Measurements from ENCODE around the gene SNCA.

Gene SNCA

DNA sequence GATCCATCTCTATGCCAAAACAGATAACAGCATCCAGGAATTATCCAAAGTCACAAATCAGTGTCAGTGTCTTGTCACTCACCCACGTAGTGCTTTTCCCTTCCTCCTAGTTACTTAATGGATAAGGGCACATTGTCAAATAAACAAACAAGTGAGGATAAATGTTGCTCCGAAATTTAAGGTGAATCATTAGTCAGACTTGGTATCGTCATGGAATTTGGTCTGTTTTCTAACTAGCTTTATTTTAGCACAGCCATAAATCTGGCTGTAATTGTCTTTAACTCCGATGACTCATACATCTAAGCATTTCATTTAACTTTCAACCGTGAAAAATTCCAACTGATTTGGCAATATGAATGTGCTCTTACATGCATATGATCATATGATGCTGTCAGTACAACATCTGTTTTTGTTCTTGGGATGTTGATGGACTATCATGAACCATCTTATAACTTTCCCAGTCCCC, 83.3 kb downstream of the SNCA start:
- no peak for DNase-seq (ENCODE audit: low read depth)

DNA sequence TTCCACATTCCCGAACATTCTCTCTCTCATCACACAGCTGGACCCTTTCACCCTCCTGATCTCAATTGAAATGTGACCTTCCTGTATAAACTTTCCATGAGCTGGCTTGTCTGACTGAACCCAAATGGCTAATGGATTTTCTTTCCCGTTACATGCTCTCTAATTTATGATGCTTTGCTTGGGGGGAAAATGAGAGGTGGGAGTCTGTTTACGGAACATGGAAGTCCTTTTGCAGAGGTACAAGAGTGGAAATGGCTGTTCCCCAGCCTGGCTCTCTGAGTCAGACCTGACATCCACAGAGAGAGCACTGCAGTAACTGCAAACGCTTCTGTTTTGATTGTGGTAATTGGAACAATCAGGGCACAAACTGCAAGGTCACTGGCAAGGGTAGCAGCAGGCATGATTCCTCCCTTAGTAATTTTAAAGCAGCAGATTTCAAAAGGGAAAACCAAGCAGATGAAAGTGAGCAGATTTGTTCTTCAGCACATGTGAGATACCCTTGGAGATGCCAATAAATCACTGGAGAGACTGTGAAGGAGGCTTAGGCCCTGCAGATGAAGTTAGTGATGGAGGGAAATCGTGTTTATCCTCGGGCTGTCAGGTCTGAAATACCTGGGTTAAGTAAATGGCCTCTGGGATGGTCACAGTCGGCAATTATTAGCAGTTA, 83.9 kb downstream of the SNCA start:
- no peak for DNase-seq (ENCODE audit: low read depth)

DNA sequence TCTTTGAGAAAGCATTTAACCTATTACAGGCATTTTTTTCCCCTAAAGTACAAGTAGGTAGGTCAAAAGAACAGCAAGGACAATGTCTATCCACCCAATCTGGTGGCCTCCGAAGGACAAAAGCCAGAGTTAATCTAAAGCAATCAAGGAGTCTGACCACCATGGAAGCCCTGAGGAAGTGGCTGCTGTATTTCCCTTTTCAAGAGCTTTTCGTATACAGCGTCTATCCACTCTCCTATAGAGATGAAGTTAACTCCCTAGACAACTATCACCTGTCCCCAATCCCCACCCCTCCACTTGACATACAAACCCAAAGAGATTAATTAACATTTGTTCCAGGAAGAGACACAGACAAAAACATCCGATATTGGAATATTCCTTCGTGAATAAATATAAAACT, 85.5 kb downstream of the SNCA start:
- DNase-seq (ENCODE audit: low read depth), result no peak

DNA sequence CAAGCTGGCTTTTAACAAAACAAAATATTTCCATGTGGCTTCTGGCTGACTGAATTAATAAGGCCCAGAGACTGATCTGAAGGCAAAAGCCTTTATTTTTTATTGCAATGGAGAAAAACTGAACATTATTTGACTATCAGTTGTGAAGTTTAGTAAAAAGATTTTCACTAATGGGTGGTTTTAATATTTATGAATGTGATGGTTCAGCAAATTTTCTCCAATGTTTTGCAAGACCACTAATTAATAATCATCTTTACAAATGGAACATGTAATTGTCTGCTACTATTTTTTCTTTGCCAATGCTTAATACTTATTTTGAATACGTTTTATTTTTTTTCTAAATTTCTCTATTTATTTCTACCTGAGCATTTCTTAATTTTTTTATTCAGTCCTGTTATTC, 90.6 kb downstream of the SNCA start:
- no peak for DNase-seq (ENCODE audit: low read depth)

DNA sequence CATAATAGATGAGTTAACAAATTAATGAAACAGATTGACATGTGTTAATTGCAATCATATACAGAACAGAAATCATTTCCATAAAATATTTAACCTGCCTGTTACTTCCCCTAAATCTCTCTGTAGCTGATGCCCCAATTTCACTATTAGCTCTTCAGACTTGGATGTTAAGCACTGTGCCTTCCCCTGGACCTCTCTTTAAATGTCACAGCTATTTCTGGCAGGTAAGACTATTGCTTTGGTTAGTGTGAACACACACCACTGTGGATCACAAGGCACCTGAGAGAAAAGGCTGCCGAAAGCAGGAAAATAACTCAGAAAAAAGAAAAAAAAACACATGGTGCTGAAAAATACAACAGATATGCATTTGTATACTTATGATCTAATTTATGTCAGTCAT, 91.3 kb downstream of the SNCA start:
- no peak for DNase-seq (ENCODE audit: low read depth)

DNA sequence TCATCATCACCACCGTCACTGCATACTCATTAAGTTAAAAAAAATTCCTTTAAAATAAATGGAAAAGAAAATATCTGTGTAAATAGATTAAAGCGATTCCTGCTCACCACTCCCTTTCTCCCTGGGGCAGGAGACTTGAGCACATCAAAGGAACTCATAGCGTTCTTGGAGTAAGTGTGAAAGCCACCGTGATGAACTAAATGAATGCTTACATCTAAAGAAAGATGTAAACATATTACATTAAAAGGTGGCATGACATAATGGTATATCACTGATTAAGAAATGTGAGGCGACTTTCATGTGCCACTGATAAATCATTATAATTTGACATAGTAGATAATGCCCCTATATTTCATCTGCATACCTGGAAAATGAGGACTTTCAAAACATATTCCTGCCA, 92.0 kb downstream of the SNCA start:
- no peak for DNase-seq (ENCODE audit: low read depth)

DNA sequence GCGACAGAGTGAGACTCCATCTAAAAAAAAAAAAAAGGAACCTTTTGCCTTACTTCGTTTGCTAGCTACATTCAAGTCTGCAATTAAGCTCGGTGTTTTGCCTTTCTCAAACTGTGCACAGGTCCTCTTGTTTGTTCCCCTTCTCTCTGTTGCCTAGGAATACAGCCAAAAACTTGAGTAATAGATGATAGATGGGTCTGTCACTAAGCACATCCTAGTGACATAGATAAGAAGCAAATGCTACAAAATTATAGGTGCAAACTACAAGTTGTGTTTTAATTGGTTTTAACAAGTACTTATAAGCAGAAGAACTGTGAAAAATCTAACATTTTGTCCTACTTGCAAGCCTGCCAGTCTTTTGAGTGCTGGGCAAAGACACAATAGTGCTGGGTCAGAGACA, 95.2 kb downstream of the SNCA start:
- no peak for DNase-seq (ENCODE audit: low read depth)

DNA sequence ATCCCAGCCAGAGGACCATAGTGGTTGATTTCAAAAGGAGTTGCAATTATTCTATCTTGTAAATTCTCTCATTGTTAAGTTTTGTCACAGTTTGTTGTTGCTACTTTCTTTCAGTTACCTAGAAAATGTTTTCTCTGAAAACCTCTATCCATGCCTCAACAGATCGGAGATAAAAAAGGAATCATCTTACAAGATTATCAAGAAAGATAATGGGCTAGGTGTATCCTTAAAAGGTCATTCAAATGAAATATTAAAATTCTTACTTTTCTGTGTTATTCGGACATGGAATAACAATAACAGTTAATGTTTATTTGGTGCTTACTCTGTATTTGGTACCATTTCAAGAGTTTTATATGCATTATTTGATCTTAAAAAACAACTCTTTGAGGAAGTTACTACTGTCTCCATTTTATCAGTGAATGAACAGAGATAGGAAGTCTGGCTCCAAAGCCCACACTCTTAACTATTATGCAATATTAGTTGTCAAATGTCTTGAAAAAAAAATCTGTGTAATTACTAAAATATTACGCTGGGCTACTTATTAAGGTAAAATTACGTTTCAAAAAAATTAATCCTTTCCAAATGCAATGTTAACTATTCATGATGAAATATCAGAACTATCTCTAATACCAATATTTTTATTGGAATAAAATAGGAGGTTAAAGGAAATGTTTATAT, 97.5 kb downstream of the SNCA start:
- no peak for DNase-seq (ENCODE audit: low read depth)

DNA sequence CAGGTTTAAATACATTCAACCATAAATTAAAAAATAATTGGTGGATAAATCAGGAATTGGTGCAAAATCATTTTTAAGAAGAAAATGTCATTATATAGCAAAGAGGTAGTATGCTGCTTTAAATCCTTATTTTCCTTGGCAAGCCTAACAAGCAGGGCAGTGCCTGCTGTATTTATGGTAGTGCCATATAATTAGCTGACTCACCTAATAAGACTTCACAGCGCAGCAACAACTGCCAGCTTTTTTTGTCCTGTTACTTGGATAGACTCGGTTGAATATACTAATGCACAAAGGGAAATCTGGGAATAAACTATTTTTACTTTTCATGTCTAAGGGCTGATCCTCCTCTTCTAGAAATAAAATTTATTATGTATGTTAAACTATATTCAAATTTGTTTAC, 99.1 kb downstream of the SNCA start:
- no peak for DNase-seq (ENCODE audit: low read depth)

DNA sequence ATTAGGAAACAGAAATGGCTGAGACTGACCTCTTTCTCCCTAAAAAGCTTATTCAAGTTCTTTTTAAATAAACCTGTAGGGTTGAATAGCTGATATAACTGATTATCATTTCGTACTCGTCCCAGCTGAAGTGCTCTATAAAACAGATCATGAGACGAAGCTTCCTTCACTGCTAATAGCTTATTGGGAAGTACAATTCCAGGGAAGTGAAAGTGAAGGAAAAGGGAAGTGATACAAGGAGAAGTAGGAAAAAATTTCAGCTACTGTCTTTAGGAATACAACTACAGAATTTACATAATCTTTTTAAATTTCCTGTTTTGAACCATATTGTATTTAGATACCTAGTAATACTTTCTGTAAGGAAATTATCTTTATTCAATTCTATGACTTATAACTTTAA, 103.0 kb downstream of the SNCA start:
- no peak for DNase-seq (ENCODE audit: low read depth)

DNA sequence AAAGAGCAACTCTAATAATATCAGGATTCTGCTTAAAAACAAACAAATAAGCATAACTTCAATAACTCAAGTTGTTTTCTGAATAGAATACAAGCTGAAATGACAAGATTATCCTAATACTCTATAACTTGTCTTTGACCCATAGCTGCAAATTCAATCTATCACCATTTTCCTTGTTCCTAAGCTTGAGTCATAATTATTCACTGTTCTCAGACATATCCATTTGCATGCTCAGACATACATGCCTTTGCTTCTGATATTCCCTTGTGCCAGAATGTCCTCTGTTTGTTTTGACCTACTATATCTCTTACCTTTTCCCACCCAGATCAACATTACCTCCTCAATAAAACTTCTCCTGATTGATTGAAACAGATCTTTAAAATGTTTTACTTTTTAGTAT, 109.7 kb downstream of the SNCA start:
- DNase-seq (ENCODE audit: low read depth), result no peak

DNA sequence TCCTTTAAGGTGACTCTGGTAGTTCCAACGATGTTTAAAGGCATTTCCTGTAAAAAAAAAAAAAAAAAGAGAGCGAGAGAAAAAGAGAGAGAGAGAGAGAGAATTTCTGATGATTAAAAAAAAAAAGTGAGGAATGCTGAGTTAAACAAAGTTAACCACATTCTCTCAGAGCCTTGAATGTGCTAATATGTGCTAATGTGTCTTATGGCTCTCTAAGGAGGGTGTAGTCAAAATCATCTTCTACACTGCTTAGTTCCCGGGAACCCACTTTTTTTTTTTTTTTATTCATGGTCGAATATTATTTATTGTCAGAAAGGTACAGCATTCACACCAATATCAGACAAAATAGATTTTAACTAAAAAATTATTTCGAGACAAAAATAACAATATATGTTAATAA, 111.7 kb downstream of the SNCA start:
- no peak for DNase-seq (ENCODE audit: low read depth)

DNA sequence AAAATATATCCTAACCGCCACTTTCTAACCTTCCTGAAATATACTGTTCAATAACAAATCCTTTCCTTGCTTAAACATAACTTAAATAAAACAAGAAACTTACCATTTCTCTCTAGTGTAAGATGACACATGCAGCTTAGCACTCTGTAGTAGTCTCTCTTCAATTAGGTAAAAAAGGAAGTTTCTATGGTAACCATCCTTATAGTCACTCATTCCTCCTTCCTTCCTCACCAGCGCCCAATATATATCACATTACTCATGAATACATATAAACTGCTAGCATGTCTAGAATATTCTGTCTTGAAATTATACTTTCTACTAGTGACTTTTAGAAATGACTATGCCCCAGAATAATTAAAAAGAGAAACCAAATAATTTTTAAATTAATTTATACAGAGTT, 112.2 kb downstream of the SNCA start:
- DNase-seq (ENCODE audit: low read depth), result no peak

DNA sequence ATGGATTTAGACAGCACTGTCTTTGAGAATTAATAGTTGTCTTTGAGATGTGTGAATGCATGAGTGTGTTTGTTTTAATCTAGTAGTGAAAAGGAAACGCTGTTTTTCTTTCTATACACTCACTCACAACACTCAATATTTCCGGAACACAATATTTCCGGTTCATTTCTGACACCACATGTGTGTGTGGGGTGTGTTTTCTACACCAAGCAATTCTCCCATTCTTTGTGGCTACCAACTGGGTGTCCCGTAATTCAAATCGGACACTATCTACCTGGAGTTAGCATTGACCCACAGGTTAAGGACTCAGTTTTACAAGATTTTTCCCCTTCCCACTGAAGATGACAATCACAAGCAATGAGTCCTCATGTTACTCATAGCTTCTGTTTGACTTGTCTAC, 113.9 kb downstream of the SNCA start:
- no peak for DNase-seq (ENCODE audit: low read depth)

DNA sequence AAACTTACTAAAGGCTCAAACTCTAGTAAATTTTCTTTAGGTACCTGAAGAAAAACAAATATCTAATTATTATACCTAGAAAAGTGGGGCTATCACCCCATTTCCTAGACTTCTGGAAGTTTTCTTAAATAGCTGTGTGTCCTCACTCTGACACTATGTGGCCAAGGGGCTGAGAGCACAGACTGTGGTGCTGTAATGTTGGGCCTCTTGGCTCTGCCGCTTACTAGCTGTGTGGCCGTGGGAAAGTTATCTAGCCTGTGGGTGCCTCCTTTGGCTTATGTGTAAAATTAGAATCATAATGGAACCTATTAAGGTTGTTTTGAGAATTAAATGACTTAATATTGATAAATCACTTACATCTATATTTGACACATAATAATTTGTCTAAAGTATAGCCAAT, 114.4 kb downstream of the SNCA start:
- no peak for DNase-seq (ENCODE audit: low read depth)

DNA sequence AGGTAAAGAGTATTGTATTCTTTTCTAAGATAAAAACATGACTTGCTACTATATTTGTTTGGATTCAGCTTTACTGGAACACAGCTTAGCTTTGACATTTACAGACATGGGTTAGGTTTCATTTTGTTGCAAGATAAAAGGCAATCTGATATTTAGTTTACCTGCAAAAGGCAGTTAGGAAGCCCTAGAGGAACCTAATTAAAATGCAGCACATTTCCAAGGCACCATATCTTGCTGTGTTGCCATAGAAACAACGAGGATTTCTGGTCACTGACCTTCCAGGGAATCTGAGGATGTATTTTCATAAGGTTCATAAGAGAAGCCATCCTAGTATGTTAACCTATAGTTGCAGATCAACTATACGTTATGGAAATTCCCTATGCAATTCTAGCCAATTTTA, 116.0 kb downstream of the SNCA start:
- DNase-seq (ENCODE audit: low read depth), result no peak

DNA sequence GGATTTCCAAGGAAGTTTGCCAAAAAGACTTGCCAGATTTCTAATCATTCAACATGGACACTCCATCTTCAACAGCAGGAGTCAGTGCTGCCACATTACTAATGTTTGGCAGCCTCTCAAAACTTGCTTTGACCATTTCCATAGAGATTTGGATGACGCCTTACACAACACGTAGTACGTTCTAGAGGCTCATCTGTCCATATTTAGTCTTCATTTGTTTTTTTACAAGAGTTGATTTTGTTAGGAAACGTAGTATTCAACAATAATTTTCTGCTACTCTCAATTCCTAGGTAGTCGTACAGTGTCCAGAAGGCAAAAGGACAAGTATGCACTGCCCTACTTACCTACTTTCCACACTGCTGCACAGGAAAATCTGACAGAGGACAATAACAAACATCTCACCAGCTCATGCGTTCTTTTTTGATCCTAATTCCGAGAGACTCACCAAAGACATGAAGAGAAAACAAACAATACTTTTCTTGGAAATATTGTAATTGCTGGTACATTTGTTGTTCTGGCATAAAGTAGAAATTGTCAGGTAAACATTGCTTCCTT, 117.3 kb downstream of the SNCA start:
- no peak for DNase-seq (ENCODE audit: low read depth)

DNA sequence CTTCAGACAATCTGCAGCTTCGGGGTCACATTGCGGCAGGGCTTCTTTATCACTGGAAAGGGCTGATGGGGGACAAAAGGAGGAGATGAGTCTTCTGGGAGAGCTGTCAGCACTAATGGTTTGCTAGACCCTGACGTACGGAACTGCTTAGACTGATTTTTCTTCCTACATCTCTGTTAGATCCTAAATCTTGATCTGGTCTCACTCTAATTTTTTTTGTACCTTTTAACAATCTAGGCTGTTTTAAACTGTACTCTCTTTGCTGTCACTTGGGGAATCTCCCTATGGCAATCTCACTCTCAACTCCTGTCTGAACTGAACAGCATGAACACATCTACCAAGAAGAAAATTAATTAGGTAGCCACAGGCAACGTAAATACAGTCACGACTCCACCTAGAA, 120.1 kb downstream of the SNCA start:
- no peak for DNase-seq (ENCODE audit: low read depth)

DNA sequence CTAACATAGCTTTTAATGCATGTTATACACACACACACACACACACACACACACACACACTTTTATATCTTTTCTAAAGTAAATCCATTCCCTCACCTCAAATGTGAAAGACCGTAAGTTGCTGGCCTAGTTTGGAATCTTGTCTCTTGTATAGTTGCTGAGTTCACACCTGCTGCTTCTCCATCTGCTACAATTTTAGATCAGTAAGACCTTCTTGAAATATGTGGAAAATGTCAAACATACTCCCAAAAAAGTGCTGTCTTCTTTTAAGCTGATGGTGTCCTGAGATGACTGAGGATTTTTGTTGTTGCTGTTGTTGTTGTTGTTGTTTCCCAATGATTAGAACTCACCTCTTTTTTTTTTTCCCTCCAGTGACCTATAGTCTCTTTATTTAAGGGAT, 121.3 kb downstream of the SNCA start:
- DNase-seq (ENCODE audit: low read depth), result no peak

DNA sequence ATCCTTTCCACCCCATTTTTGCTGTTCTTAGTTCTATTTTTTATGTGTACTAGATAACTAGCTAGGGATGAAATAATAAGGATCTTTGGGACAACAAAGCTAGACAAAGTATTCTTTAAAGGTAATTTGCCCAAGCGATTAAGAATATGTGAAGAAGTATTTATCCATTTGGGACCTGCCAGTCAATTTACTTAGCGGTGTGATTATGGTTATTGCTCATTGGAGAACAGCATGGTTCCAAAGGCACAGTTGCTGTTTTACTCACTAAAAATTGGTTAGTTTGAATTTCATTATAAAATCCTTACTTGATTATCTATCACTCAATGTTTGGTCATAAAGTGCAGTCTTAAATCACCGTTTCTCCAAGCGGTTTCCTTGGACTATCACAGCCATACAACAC, 124.1 kb downstream of the SNCA start:
- no peak for DNase-seq (ENCODE audit: low read depth)

DNA sequence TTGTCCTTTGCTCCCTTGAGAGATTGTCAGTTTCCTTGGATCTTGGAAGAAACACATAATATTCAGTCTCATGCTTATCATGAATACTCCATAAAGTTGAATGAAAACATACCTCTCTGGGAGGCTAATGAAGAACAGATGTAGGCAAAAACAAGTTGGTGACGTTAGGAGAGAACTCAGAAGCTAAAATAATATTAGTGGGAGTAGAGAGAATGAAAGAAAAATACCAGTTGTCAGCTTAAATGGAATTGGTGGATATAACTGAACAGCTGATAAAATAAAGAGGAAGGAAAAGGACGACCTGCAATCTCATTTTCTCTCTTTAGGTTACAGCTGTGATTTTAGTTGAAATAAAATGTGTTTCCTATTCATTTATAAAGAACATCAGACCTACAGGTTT, 124.8 kb downstream of the SNCA start:
- DNase-seq (ENCODE audit: low read depth), result no peak

DNA sequence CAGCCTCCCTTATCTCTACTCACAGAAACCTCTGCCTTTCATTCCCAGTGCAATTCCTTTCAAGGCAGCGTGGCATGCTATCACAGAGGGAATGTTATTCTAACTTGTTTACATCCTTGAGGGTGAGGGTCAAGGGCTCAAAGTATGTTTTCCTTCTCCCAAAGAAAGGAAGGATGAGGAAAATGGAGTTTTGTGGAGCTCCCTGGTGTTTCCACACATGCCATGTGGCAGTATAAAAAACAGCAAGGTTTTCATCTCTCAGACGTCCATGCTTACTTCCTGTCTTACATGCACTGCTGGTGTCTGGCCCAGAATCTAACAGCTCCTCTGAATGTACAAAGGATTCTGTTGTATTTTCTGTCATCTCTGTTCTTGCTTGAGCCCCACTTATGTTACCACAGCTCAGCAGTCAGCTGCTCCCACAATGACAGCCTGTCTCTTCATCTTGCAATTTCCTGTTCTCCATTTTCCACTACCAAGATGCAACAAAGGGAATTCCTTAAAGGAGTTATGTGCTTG, 128.0 kb downstream of the SNCA start:
- no peak for DNase-seq (ENCODE audit: low read depth)

DNA sequence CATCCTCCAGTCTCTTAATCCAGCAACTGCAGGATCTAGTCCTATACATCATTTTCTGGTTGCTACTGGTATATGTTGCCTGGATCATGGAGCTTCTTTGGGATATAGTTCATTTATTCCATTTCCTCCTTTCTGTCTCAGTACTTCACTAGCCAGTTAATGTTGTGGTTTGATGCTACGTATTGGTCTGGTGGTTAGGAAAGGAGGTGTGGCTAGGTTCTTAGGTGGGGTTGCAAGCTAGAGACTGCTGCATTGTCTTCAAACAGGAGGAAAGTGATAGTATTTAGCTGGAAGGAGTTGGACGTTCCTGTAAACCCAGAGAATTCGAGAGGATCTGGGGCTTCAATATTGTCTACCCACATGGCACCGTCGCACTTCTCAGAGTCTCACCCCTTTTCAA, 129.5 kb downstream of the SNCA start:
- DNase-seq (ENCODE audit: low read depth), result no peak
